OCI-LY1 (cell line): ENCODE results near the gene FBXW12.

Experiments used
- H2AFZ ChIP-seq: fragments of 200-600 bp; sonication (generic), shearing (Covaris generic); 2 replicates; pipeline ENCODE4 v1.6.0; 2014; ENCODE audit warnings: antibody characterized with exemption, mild to moderate bottlenecking, low read length
- H3F3A ChIP-seq: fragments of 200-600 bp; sonication (generic), shearing (Covaris generic); 2 replicates; pipeline ENCODE4 v1.6.0; 2014; ENCODE audit warnings: mild to moderate bottlenecking, antibody characterized with exemption, low read length, moderate library complexity; ENCODE audit not compliant: insufficient read depth
- H3K27ac ChIP-seq: fragments of 200-600 bp; sonication (generic); 2 replicates; pipeline ENCODE4 v1.5.1; 2014; ENCODE audit warnings: low read length, mixed run types, mild to moderate bottlenecking, low read depth; ENCODE audit not compliant: poor library complexity, severe bottlenecking
- H3K27me3 ChIP-seq: fragments of 200-600 bp; sonication (generic); 2 replicates; pipeline ENCODE4 v1.6.0; 2014; ENCODE audit warnings: antibody characterized with exemption, mild to moderate bottlenecking, low read length, moderate library complexity; ENCODE audit not compliant: insufficient read depth
- H3K36me3 ChIP-seq: fragments of 200-600 bp; sonication (generic); 2 replicates; pipeline ENCODE4 v1.6.1; 2014; ENCODE audit warnings: mild to moderate bottlenecking, antibody characterized with exemption, low read length, moderate library complexity, mixed read lengths; ENCODE audit not compliant: insufficient read depth
- H3K4me1 ChIP-seq: fragments of 200-600 bp; sonication (generic); 2 replicates; pipeline ENCODE4 v1.5.1; 2014; ENCODE audit warnings: mild to moderate bottlenecking, low read length, moderate library complexity; ENCODE audit not compliant: insufficient read depth, severe bottlenecking
- H3K4me2 ChIP-seq: fragments of 200-600 bp; sonication (generic), shearing (Covaris generic); 2 replicates; pipeline ENCODE4 v1.6.1; 2014; ENCODE audit warnings: low read length
- H3K4me3 ChIP-seq: fragments of 200-600 bp; sonication (generic); 2 replicates; pipeline ENCODE4 v1.5.1; 2014; ENCODE audit warnings: low read length, low read depth, mild to moderate bottlenecking, mixed read lengths; ENCODE audit not compliant: poor library complexity, severe bottlenecking
- H3K79me2 ChIP-seq: fragments of 200-600 bp; shearing (Covaris generic); 2 replicates; pipeline ENCODE4 v1.6.1; 2016; ENCODE audit warnings: mixed run types, low read length, mixed read lengths; ENCODE audit not compliant: insufficient read depth
- H3K9ac ChIP-seq: fragments of 200-600 bp; sonication (generic), shearing (Covaris generic); 2 replicates; pipeline ENCODE4 v1.6.1; 2014; ENCODE audit warnings: mild to moderate bottlenecking, low read length, mixed read lengths
- H3K9me2 ChIP-seq: fragments of 200-600 bp; sonication (generic), shearing (Covaris generic); 2 replicates; pipeline ENCODE4 v1.6.1; 2014; ENCODE audit warnings: low read depth, mild to moderate bottlenecking, low read length, mixed read lengths
- H3K9me3 ChIP-seq: fragments of 200-600 bp; shearing (Covaris generic); 2 replicates; pipeline ENCODE4 v1.6.1; 2014; ENCODE audit warnings: low read length, mixed read lengths
- H4K20me1 ChIP-seq: fragments of 200-600 bp; sonication (generic), shearing (Covaris generic); 2 replicates; pipeline ENCODE4 v1.6.0; 2016; ENCODE audit warnings: mild to moderate bottlenecking, low read length; ENCODE audit not compliant: insufficient read depth
- EZH2 ChIP-seq: fragments of 200-600 bp; sonication (generic), shearing (Covaris generic); IDR thresholded peaks from 2 replicates; pipeline ENCODE4 v1.8.0; 2017; ENCODE audit warnings: borderline replicate concordance, mixed run types, mild to moderate bottlenecking, antibody characterized with exemption, low read length, moderate library complexity, mixed read lengths
- TF ChIP-seq, protein P1 (sequence below): fragments of 200-600 bp; sonication (generic), shearing (Covaris generic); IDR thresholded peaks from 2 replicates; pipeline ENCODE4 v1.5.1; 2017; ENCODE audit warnings: mild to moderate bottlenecking, antibody characterized with exemption, low read length, moderate library complexity, mixed read lengths

Gene FBXW12

DNA sequence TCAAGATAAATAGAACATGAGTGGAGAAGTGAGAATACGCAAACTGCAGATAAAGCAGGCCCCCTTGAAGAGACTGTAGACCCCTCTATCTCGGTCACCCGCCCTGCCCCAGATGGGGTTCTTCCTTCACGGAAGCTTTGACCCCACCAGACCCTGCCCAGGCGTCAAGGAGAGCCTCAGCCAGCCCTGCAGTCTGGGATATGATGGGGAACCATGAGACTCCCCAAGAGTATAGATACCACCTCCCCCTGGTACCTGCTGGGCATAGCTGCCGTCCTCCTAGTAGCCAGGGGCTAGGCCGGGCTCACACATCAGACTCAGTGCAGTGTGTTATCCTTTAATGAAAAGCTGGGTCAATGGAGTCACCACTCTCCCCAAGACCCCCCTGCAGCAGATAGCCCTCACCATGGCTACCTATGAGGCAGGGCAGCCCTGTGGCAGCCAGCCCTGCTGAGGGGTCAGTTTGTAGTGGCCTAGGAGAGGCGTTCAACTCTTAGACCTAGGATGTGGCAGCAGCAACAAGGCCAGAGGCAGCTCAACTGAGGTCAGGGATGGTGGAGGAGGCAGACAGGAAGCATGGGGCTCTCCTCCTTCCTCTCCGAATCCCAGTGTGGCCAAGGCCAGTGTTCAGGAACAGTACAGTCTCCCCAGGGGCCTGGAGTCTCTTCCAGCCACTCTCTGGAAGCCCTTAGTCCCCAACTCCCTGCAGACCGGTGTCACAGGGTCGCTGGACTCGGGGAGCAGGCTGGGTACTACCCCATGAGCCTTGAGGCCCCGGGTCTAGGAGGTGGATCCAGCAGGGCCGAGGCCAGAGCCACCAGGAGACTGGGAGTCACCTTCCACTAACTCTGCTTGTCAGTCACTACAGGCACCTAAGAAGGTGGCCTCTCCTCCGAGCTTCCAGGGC is 31.8 kb downstream of the FBXW12 start:
- H3K9me3 ChIP-seq, result no peaks in the 10 kb centered on the region
- H3F3A ChIP-seq, result no peaks in the 10 kb centered on the region
- H3K36me3 ChIP-seq, result no peaks in the 10 kb centered on the region
- no peaks in the 10 kb centered on the region for H3K79me2 ChIP-seq
- no peaks in the 10 kb centered on the region for H4K20me1 ChIP-seq
- H3K4me3 ChIP-seq, result no peak overlapping the region
- TF ChIP-seq, protein P1, sequence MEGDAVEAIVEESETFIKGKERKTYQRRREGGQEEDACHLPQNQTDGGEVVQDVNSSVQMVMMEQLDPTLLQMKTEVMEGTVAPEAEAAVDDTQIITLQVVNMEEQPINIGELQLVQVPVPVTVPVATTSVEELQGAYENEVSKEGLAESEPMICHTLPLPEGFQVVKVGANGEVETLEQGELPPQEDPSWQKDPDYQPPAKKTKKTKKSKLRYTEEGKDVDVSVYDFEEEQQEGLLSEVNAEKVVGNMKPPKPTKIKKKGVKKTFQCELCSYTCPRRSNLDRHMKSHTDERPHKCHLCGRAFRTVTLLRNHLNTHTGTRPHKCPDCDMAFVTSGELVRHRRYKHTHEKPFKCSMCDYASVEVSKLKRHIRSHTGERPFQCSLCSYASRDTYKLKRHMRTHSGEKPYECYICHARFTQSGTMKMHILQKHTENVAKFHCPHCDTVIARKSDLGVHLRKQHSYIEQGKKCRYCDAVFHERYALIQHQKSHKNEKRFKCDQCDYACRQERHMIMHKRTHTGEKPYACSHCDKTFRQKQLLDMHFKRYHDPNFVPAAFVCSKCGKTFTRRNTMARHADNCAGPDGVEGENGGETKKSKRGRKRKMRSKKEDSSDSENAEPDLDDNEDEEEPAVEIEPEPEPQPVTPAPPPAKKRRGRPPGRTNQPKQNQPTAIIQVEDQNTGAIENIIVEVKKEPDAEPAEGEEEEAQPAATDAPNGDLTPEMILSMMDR, result no peak
- no peak for TF ChIP-seq EZH2
- no peak overlapping the region for H2AFZ ChIP-seq
- H3K4me2 ChIP-seq, result no peak overlapping the region
- H3K27ac ChIP-seq, result no peak overlapping the region
- H3K4me1 ChIP-seq, result no peaks in the 10 kb centered on the region
- 0 out of 2 replicates have a peak, but pooled peaks cover 8% of the 10 kb centered on the region for H3K27me3 ChIP-seq
- H3K9ac ChIP-seq, result no peak overlapping the region
- no peaks in the 10 kb centered on the region for H3K9me2 ChIP-seq

DNA sequence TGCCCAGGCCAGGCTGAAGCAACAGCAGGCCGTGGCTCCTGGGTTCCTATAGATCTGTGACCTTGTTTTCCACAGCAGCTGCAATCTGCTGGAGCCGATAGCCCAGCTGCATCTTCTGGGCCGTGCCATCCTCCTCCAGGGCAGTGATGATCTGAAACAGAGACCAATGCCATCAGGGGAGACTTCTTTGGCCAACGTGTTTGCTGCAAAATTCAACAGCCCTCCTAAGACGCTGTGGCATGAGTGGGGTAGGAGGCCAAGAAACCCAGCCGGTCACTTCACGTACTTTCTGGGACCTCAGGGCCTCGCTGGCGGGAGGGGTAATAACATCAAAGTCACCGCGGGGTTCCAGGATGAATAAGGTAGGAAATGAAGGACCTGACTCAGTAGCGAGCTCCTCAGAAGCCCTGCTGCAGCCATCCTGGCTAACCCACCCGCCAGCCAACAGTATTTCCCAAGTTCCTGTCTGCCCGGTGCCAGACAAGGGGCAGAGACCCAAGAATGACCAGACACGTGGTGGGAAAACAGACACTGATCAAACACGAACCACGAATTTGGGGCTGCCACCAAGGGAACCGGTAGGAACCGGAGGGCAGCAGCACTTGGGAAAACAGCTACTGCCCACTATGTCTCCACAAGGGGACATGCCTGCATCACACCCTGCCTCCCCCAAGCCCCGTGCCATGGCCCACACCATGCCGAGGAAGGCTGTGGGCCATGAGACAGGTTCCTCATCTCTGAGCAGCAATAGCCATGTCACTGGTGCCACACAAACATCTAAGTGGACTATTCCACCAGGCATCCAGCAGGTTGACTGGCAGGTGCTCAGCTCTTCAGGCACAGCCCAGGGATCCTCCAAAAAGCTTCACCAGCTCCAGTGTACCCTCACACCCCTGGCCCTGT is 32.7 kb downstream of the FBXW12 start:
- Histone ChIP-seq H3F3A (no peaks in the 10 kb centered on the region), H3K79me2 (no peaks in the 10 kb centered on the region), H2AFZ (no peak overlapping the region), H3K4me2 (no peak overlapping the region), H3K4me3 (no peak overlapping the region), H3K9me2 (no peaks in the 10 kb centered on the region), H3K9ac (no peak overlapping the region), H3K4me1 (no peaks in the 10 kb centered on the region), H3K36me3 (no peaks in the 10 kb centered on the region), H4K20me1 (no peaks in the 10 kb centered on the region), H3K9me3 (no peaks in the 10 kb centered on the region), H3K27me3 (0 out of 2 replicates have a peak, but pooled peaks cover 5% of the 10 kb centered on the region), H3K27ac (no peak overlapping the region)
- no peak for TF ChIP-seq EZH2
- TF ChIP-seq, protein P1, result no peak

DNA sequence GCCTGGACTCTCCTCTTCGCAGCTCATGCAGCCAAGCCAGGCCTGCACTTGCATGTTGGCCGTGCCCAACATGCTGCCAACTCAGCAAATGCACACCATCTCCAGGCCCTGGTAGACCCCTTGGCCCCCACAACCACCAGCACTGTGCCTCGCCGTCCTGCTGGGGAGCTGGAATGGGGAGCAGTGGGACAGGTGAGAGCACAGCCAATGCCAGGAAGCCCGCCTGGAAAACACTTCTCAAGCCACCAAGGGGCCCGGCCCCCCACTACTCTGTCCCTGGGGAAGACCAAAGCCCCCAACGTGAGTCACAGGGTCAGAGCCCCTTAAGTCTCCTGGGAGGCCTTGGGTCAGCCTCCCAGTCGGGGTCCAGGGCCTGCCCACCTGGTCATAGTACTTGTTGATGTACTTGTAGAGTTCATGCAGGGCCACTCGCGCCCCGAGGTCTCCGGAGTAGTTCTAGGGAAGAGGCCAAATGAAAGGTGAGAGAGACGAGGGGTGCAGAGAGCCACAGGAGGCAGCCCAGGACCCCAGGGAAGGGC is 33.4 kb downstream of the FBXW12 start:
- Histone ChIP-seq H3K4me3 (no peak overlapping the region), H3K79me2 (no peaks in the 10 kb centered on the region), H3K4me1 (no peaks in the 10 kb centered on the region), H3K9ac (no peak overlapping the region), H3K9me2 (no peaks in the 10 kb centered on the region), H3K27me3 (0 out of 2 replicates have a peak, but pooled peaks cover 5% of the 10 kb centered on the region), H3K4me2 (no peak overlapping the region), H4K20me1 (no peaks in the 10 kb centered on the region), H3K36me3 (no peaks in the 10 kb centered on the region), H3F3A (no peaks in the 10 kb centered on the region), H3K27ac (no peak overlapping the region), H3K9me3 (no peaks in the 10 kb centered on the region), H2AFZ (no peak overlapping the region)
- TF ChIP-seq, protein P1, result no peak
- TF ChIP-seq EZH2, result no peak
